NB4 (cell line): Measurements from ENCODE around the gene UCHL5.

Experiments used
- DNase-seq: peaks from one replicate; pipeline ENCODE4 v3.0.0; 2010; ENCODE audit warnings: low read depth
- H3K4me3 ChIP-seq: one replicate; pipeline ENCODE4 v1.5.1; 2011; ENCODE audit warnings: mild to moderate bottlenecking, low read depth, low read length, moderate library complexity
- MYC ChIP-seq: IDR thresholded peaks from 2 replicates; pipeline ENCODE4 v1.6.1; 2011; ENCODE audit warnings: low read depth, low read length
- POLR2A ChIP-seq: IDR thresholded peaks from 2 replicates; pipeline ENCODE4 v1.6.1; 2011; ENCODE audit warnings: mild to moderate bottlenecking; ENCODE audit not compliant: insufficient read length; ENCODE audit errors: extremely low read depth
- TF ChIP-seq, protein P1 (sequence below): IDR thresholded peaks from 2 replicates; pipeline ENCODE4 v1.6.1; 2011; ENCODE audit warnings: low read depth, low read length
- TF ChIP-seq, protein P2 (sequence below): IDR thresholded peaks from one replicate; pipeline ENCODE4 v1.5.1; 2012; ENCODE audit warnings: low read depth, low read length

UCHL5 gene

GRCh38 chr1:193059282-193060114 lies at the start of gene UCHL5, which contains the start of gene RO60:
Gene UCHL5, minus strand, starts transcription at chr1:193059360. Its CDS starts 100 bp downstream, at chr1:193059260.
Gene RO60, plus strand, starts transcription at chr1:193059612. Its CDS starts 9,443 bp downstream, at chr1:193069055.
- TF ChIP-seq, protein P1, sequence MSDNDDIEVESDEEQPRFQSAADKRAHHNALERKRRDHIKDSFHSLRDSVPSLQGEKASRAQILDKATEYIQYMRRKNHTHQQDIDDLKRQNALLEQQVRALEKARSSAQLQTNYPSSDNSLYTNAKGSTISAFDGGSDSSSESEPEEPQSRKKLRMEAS = peak; percentile 88
- TF ChIP-seq, protein P2, sequence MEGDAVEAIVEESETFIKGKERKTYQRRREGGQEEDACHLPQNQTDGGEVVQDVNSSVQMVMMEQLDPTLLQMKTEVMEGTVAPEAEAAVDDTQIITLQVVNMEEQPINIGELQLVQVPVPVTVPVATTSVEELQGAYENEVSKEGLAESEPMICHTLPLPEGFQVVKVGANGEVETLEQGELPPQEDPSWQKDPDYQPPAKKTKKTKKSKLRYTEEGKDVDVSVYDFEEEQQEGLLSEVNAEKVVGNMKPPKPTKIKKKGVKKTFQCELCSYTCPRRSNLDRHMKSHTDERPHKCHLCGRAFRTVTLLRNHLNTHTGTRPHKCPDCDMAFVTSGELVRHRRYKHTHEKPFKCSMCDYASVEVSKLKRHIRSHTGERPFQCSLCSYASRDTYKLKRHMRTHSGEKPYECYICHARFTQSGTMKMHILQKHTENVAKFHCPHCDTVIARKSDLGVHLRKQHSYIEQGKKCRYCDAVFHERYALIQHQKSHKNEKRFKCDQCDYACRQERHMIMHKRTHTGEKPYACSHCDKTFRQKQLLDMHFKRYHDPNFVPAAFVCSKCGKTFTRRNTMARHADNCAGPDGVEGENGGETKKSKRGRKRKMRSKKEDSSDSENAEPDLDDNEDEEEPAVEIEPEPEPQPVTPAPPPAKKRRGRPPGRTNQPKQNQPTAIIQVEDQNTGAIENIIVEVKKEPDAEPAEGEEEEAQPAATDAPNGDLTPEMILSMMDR = no peak
- peak; percentile 92 for TF ChIP-seq POLR2A
- TF ChIP-seq MYC = peak; percentile 89
- peak; percentile 99 for DNase-seq
- peak within 1 kb of the TSS; percentile 99 for H3K4me3 ChIP-seq

DNA sequence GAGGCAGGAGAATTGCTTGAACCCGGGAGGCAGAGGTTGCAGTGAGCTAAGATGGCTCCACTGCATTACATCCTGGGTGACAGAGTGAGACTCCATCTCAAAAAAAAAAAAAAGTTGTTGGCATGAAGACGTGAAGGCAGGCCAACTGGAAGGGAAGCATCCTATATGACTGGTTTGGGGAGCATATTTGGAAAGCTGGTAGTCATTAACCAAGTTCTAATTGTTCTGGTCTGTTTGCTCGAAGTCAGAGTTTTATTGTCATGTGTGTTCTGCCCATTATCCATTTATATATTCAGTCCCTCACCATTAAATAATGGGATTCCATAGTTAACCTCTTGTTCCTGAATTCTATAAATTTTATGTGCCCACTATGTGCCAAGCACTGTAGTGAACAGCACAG lies 49.3 kb upstream of the UCHL5 start:
- TF ChIP-seq MYC = no peak
- no peak for TF ChIP-seq POLR2A
- TF ChIP-seq, protein P1 = no peak
- TF ChIP-seq, protein P2 = no peak
- H3K4me3 ChIP-seq = no peak overlapping the region
- DNase-seq = no peak

DNA sequence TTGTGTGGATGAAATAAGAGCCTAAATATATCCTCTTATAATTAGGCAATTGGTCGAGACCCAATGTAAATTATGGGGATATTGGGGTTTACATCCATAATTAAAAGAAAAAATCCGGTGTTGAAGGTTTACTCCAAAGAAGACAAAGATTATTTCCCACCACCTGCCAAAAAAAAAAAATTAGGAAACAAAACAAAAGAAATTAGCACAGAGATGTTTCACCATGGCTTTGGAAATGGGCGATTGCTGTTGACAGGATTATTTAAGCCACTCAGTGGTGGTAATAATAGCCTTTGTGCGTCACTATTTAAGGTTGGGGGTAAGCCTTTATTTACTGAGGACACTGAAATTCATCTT lies 46.6 kb upstream of the UCHL5 start:
- H3K4me3 ChIP-seq = peak overlapping the region; percentile 73
- DNase-seq = no peak
- TF ChIP-seq POLR2A = no peak

DNA sequence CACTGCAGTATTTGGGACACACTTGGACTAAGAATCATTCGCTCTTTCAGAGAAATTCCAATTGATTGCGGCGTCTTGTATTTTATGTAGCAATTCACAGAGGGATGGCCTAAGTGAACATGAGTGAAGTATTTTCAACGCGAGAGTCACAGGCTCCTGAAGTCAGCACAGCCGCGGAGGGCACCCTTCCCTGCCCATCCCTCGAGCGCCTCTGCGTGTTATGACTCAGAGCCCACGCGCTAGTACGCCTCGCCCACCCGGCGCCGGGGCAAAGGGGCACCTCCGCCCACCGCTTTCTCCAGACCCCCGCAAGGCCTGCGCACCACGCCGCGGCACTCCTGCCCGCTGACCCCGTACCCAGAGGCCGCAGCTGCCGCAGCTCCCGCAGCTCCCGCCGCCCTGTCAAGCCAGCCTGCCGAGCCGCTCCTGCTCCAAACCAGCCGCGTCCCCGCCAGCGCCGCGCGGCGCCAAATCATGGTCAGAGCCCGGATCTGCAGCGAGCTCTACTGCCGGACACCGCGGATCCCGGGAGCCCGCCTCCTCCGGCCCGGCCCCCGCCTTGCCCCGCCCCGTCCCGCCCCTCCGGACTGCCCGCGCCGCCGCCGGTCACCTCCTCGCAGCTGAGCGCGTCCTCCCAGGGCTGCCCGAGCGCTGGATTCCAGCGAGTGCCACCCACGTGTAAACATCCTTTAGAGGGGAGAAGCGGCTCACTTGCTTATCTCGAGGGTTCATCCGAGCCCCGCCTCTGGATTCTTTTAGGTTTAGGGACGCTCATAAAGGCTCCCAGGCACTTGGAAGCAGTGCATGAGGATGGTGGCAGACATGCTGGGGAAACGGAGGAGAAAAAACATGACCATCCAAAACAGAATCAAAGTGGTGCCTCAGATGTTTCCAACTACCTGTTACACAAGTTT lies 46.0 kb upstream of the UCHL5 start, which contains the start of gene GLRX2:
TSS of gene GLRX2 (minus strand) at position 508 of the 914 bp plus-strand sequence. CDS start at position 476, 32 bp downstream.
- peak; percentile 87 for TF ChIP-seq POLR2A
- TF ChIP-seq, protein P1 = peak; percentile 78
- peak; percentile 77 for TF ChIP-seq MYC
- TF ChIP-seq, protein P2 = no peak
- peak within 1 kb of the TSS; percentile 91 for H3K4me3 ChIP-seq

GRCh38 chr1:193104502-193104906 lies 45.3 kb upstream of the UCHL5 start:
- H3K4me3 ChIP-seq = peak overlapping the region; percentile 91
- peak; percentile 60 for DNase-seq
- no peak for TF ChIP-seq POLR2A
- TF ChIP-seq, protein P1 = 0 out of 2 replicates have a peak, but pooled peaks have one; percentile 17
- TF ChIP-seq, protein P2 = no peak
- 0 out of 2 replicates have a peak, but pooled peaks have one; percentile 17 for TF ChIP-seq MYC

More for the DNA sequence above, 46.0 kb upstream of the UCHL5 start, which contains the start of gene GLRX2:
- peak; percentile 89 for DNase-seq
